Measurements from ENCODE around the gene ARHGAP15. TPM values are rescaled to one million over a fixed set of nuclear protein-coding genes. Genes with fewer than 3 reads are reported as not detected.

The ARHGAP15 gene
- total and polyA plus RNA-seq, 5 experiments from 2014 or later, result 130 to 299 (median 217) TPM

DNA sequence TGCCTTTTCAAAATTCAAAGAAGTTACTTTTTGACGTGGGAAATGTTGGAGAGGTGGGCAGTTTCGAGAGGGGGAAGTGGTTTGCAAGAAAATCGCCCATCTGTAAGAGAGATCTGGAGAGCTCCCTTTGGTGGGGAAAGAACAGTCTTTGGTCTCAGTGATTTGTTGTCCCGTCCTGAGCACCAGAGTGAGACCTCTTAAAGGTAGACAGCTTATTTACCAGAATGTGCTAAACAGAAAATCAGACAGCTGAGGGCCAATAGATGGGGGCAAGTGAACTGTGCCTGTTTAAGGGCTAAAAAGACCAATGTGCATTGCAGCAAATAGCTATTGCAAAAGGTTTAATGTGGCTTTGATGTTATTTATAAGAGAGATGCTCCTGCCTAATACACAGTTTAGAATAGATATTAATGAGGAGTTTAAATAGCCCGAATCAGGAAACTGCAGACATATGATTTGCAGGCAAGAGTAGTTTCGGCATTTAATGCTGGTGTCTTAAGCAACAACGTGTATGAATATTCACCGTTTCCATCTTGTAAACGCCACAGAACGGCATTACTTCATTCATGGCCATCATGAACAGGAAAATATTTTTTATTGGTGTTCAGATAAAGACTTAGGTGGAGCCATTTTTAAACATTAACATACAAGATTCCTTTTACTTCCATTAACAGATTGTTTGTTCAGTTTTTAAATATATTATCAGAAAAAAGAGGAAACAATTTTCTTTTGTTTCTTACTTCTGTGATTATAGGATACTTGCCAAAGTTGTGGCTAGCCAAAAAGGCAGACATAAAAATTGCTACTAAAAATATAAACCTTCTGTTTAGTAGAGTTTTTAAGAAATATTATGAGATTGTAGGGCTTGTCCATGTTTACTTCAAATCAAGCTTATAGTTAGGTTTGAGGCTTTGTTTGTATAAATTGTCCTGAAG, 29.6 kb downstream of the ARHGAP15 start:
- POLR2A ChIA-PET, result interaction anchor here (0.8 to 1.6 kb wide), 2 partner anchors 26 to 100 kb away, joined by 3 read pairs; no protein-coding TSS in a partner anchor
- H3K27ac Mint-ChIP-seq, result peak overlapping the region; percentile 60 to 93 (median 82)
- peak overlapping the region in 9 of 10 donors; percentile 41 to 82 (median 57) for H3K4me3 Mint-ChIP-seq
- H3K27me3 Mint-ChIP-seq, result no peaks in the 10 kb centered on the region
- peaks cover 5 to 57% (median 13%) of the 10 kb centered on the region in 3 donors for H3K36me3 Mint-ChIP-seq
- DNase-seq, result no peak
- no peak for ATAC-seq
- peaks cover 35 to 94% (median 85%) of the 10 kb centered on the region in 4 donors for H3K4me1 Mint-ChIP-seq
- H3K9me3 Mint-ChIP-seq, result no peaks in the 10 kb centered on the region

- Mint-ChIP-seq H3K36me3 (peaks cover 5 to 62% (median 13%) of the 10 kb centered on the region in 3 donors), H3K4me1 (peaks cover 35 to 93% (median 86%) of the 10 kb centered on the region in 4 donors), H3K27me3 (no peaks in the 10 kb centered on the region), H3K27ac (peak overlapping the region in 9 of 10 donors; percentile 49 to 93 (median 80)), H3K4me3 (peak overlapping the region in 9 of 10 donors; percentile 21 to 64 (median 34)), H3K9me3 (no peaks in the 10 kb centered on the region)
- ATAC-seq (no peak), DNase-seq (no peak)
- POLR2A ChIA-PET, result interaction anchor here (0.7 to 1.6 kb wide), 2 partner anchors 27 to 28 kb away, joined by 3 read pairs; no protein-coding TSS in a partner anchor
Measured at GRCh38 chr2:143159486-143159840, 30.2 kb downstream of the ARHGAP15 start.

DNA sequence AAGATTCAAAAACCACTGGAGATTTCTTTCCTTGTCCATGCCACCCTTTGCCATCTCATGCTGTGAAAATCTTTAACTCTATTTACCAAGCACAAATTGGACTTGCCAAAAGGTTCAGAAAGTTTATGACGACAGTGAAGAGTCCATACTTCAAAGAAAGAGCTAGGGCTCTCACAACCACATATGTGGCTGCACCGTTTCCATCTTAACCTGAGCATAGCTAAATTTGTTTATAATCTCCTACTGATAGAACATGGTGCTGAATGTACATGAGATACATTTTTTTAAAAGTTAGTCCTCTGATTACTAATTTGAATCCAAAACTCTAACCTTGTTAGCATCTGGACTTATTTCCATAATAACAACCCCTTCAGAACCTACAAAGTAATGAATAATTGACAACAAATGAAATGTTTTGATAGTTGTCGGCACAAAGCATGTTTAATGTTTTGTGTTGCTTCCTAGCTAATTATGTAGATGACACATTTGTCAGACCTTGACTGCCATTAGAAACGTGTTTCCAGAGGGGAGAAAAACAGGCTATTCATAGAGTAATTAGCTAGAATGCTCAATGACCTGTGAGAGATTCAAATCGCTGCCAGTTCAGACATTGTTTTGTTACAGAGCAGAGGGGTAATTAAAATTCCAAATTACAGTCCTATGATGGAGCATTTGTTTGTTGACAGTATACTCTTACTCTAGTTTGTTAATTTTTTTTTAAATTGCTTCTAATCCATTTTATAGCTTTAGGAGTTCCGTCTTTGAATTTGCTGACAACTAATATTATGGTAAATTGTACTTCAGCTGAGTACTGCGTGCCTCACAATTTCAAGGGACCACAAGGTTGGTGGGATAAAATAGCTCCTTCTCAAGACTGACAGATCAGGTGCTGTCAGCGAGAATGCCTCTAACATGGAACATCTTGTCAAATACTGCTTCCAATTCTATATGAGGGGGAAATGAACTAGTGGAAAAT, 31.8 kb downstream of the ARHGAP15 start:
- POLR2A ChIA-PET, result interaction anchor here (0.9 to 4.0 kb wide), 4 partner anchors 9 to 97 kb away, joined by 4 to 24 read pairs (median 4); no protein-coding TSS in a partner anchor
- peaks cover 2 to 60% (median 6%) of the 10 kb centered on the region in 3 donors for H3K36me3 Mint-ChIP-seq
- H3K4me1 Mint-ChIP-seq, result peaks cover 35 to 90% (median 83%) of the 10 kb centered on the region in 4 donors
- H3K27me3 Mint-ChIP-seq, result no peaks in the 10 kb centered on the region
- H3K4me3 Mint-ChIP-seq, result peak overlapping the region in 7 of 10 donors; percentile 7 to 67 (median 31)
- ATAC-seq (peak; percentile 29 to 49), DNase-seq (no peak)
- H3K27ac Mint-ChIP-seq, result peak overlapping the region; percentile 49 to 93 (median 82)
- no peaks in the 10 kb centered on the region for H3K9me3 Mint-ChIP-seq

- peak overlapping the region in 1 of 10 donors; percentile 34 for H3K4me3 Mint-ChIP-seq
- H3K27me3 Mint-ChIP-seq, result no peaks in the 10 kb centered on the region
- POLR2A ChIA-PET, result interaction anchor here (1.0 to 4.0 kb wide), 4 partner anchors 11 to 96 kb away, joined by 3 to 24 read pairs (median 4); no protein-coding TSS in a partner anchor
- ATAC-seq (peak; percentile 95 to 99), DNase-seq (peak; percentile 22 to 78 (median 58))
- H3K36me3 Mint-ChIP-seq, result peaks cover 0 to 59% (median 4%) of the 10 kb centered on the region in 3 donors
- no peaks in the 10 kb centered on the region for H3K9me3 Mint-ChIP-seq
- H3K27ac Mint-ChIP-seq, result peak overlapping the region; percentile 49 to 93 (median 82)
- H3K4me1 Mint-ChIP-seq, result peaks cover 34 to 90% (median 86%) of the 10 kb centered on the region in 4 donors
Measured at GRCh38 chr2:143162123-143162837, 33.1 kb downstream of the ARHGAP15 start.

- H3K27ac Mint-ChIP-seq, result peak overlapping the region in 4 of 10 donors; percentile 50 to 83 (median 68)
- no peaks in the 10 kb centered on the region for H3K27me3 Mint-ChIP-seq
- peaks cover 34 to 89% (median 85%) of the 10 kb centered on the region in 4 donors for H3K4me1 Mint-ChIP-seq
- ATAC-seq, result no peak
- POLR2A ChIA-PET, result interaction anchor here (4.0 kb wide), 1 partner anchor 95 kb away, joined by 24 read pairs; no protein-coding TSS in a partner anchor
- H3K4me3 Mint-ChIP-seq, result peak overlapping the region in 1 of 10 donors; percentile 27
- H3K36me3 Mint-ChIP-seq, result peaks cover 0 to 58% (median 4%) of the 10 kb centered on the region in 3 donors
- DNase-seq, result no peak
- no peaks in the 10 kb centered on the region for H3K9me3 Mint-ChIP-seq
Measured at GRCh38 chr2:143162997-143163396, 33.8 kb downstream of the ARHGAP15 start.

DNA sequence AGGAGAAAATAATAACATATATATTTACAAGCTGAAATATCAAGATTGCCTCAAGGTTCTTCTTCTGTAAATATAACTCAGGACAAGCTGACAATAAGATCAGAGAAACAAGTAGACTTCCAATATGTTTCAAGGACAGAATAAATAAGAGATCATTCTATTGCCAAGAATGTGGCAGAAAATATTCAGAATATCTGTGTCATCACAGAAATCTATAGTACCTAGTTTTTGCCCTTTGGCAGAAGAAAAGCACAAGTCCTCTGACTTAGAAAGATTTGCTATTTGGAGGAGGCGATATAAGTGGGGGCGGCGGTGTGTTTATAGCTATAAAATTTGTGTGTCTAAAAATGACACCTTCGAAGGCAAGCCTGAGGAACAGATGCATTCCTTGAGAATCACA, 34.3 kb downstream of the ARHGAP15 start:
- no peaks in the 10 kb centered on the region for H3K9me3 Mint-ChIP-seq
- no peak for DNase-seq
- peak overlapping the region in 3 of 10 donors; percentile 37 to 60 (median 50) for H3K27ac Mint-ChIP-seq
- no peak overlapping the region for H3K4me3 Mint-ChIP-seq
- peaks cover 31 to 86% (median 81%) of the 10 kb centered on the region in 4 donors for H3K4me1 Mint-ChIP-seq
- H3K36me3 Mint-ChIP-seq, result peaks cover 0 to 60% (median 4%) of the 10 kb centered on the region in 3 donors
- POLR2A ChIA-PET, result interaction anchor here (4.0 kb wide), 1 partner anchor 94 kb away, joined by 24 read pairs; no protein-coding TSS in a partner anchor
- ATAC-seq, result no peak
- H3K27me3 Mint-ChIP-seq, result no peaks in the 10 kb centered on the region

GRCh38 chr2:143165291-143165690, 36.1 kb downstream of the ARHGAP15 start:
- POLR2A ChIA-PET, result no interaction called here
- Mint-ChIP-seq H3K27me3 (no peaks in the 10 kb centered on the region), H3K4me1 (peaks cover 31 to 85% (median 81%) of the 10 kb centered on the region in 4 donors), H3K27ac (peak overlapping the region in 8 of 10 donors; percentile 4 to 79 (median 38)), H3K4me3 (peak overlapping the region in 1 of 10 donors; percentile 9), H3K36me3 (peaks cover 0 to 68% (median 4%) of the 10 kb centered on the region in 3 donors), H3K9me3 (no peaks in the 10 kb centered on the region)
- DNase-seq, result no peak
- no peak for ATAC-seq

- peaks cover 0 to 70% (median 14%) of the 10 kb centered on the region in 3 donors for H3K36me3 Mint-ChIP-seq
- DNase-seq, result no peak
- POLR2A ChIA-PET, result no interaction called here
- no peak for ATAC-seq
- no peaks in the 10 kb centered on the region for H3K9me3 Mint-ChIP-seq
- H3K27ac Mint-ChIP-seq, result peak overlapping the region in 4 of 10 donors; percentile 28 to 62 (median 49)
- peaks cover 32 to 83% (median 80%) of the 10 kb centered on the region in 4 donors for H3K4me1 Mint-ChIP-seq
- no peak overlapping the region for H3K4me3 Mint-ChIP-seq
- H3K27me3 Mint-ChIP-seq, result no peaks in the 10 kb centered on the region
Measured at GRCh38 chr2:143169105-143169504, 39.9 kb downstream of the ARHGAP15 start.

DNA sequence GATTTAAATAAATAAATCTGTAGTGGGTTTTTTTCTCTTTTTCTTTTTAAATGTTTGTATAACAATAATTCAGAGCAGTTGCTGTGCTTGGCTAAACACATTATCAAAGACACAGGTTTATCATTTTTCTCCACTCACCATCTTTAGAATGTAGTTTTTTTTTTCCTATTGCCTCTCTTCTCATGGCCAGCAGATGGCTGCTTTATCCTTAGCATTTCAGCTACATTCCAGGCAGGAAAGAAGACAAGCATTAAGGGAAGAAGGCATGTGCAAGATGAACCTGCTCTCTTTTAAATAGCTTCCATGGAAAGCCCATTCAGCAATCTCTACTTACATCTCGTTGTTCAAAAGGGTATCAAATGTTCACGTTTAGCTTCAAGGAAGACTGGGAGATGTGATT, 42.6 kb downstream of the ARHGAP15 start:
- POLR2A ChIA-PET, result no interaction called here
- Mint-ChIP-seq H3K36me3 (peaks cover 0 to 54% (median 14%) of the 10 kb centered on the region in 3 donors), H3K27ac (peak overlapping the region in 5 of 10 donors; percentile 15 to 70 (median 55))

GRCh38 chr2:143175438-143175837, 46.2 kb downstream of the ARHGAP15 start:
- Mint-ChIP-seq H3K36me3 (peaks cover 6 to 41% (median 33%) of the 10 kb centered on the region in 3 donors), H3K9me3 (peaks cover 0 to 5% (median 4%) of the 10 kb centered on the region in 9 donors), H3K27ac (peak overlapping the region in 9 of 10 donors; percentile 23 to 92 (median 72)), H3K4me3 (peak overlapping the region in 4 of 10 donors; percentile 5 to 47 (median 16)), H3K4me1 (peaks cover 28 to 74% (median 65%) of the 10 kb centered on the region in 4 donors), H3K27me3 (no peaks in the 10 kb centered on the region)
- POLR2A ChIA-PET, result interaction anchor here (0.6 to 1.6 kb wide), 2 partner anchors 7 to 23 kb away, joined by 4 read pairs; no protein-coding TSS in a partner anchor
- ATAC-seq, result peak; percentile 26 to 40
- DNase-seq, result no peak

More for the DNA sequence above, 42.6 kb downstream of the ARHGAP15 start:
- no peak overlapping the region for H3K4me3 Mint-ChIP-seq
- H3K4me1 Mint-ChIP-seq, result peaks cover 35 to 80% (median 74%) of the 10 kb centered on the region in 4 donors
- no peaks in the 10 kb centered on the region for H3K27me3 Mint-ChIP-seq
- no peaks in the 10 kb centered on the region for H3K9me3 Mint-ChIP-seq
- ATAC-seq (no peak), DNase-seq (no peak)

DNA sequence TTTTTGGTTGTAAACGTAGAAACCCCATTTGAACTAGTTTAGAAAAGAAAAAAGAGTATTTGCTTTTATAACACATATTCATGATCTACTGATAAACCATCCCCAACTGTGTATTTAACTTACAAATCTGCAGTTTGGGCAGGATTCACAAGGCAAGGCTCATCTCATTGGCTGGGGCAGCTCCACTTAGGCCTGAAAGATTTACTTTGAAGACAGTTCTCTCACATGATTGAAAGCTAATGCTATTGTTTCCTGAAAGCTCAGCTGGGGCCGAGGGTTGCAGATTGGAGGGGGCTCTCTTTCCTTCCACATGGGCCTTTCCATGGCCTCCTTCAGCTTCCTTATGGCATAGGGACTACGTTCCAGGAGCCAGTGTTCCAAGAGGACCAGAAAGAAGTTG, 47.4 kb downstream of the ARHGAP15 start:
- H3K27me3 Mint-ChIP-seq, result no peaks in the 10 kb centered on the region
- DNase-seq (no peak), ATAC-seq (peak; percentile 39 to 49)
- H3K27ac Mint-ChIP-seq, result peak overlapping the region; percentile 81 to 97 (median 94)
- H3K4me1 Mint-ChIP-seq, result peaks cover 25 to 68% (median 57%) of the 10 kb centered on the region in 4 donors
- peaks cover 0 to 10% (median 4%) of the 10 kb centered on the region in 9 donors for H3K9me3 Mint-ChIP-seq
- H3K4me3 Mint-ChIP-seq, result peak overlapping the region; percentile 66 to 88 (median 80)
- peaks cover 10 to 39% (median 34%) of the 10 kb centered on the region in 3 donors for H3K36me3 Mint-ChIP-seq
- POLR2A ChIA-PET, result no interaction called here

All from naive thymus-derived CD8-positive, alpha-beta T cell (primary cell).